H9 (cell line): ENCODE measurements around the gene LAMB4. TPM values are rescaled to one million over a fixed set of nuclear protein-coding genes. Genes with fewer than 3 reads are reported as not detected.

Experiments
- DNase-seq: peaks from one replicate; pipeline ENCODE4 v3.0.0-alpha.2; 2017
- H2AFZ ChIP-seq: one replicate; pipeline ENCODE4 v1.6.1; 2013; ENCODE audit warnings: mild to moderate bottlenecking, low read length, control low read depth, moderate library complexity
- H2AK5ac ChIP-seq: 2 replicates; pipeline ENCODE4 v1.6.1; 2013; ENCODE audit warnings: low read length, control low read depth, mixed read lengths; ENCODE audit not compliant: insufficient read length
- H2BK120ac ChIP-seq: one replicate; pipeline ENCODE4 v1.6.1; 2013; ENCODE audit warnings: low read depth, mild to moderate bottlenecking, low read length, control low read depth, inconsistent platforms; ENCODE audit not compliant: poor library complexity, severe bottlenecking
- H2BK12ac ChIP-seq: 2 replicates; pipeline ENCODE4 v1.6.1; 2013; ENCODE audit warnings: low read length, control low read depth, mixed read lengths, low read depth; ENCODE audit not compliant: insufficient read length
- H2BK15ac ChIP-seq: 2 replicates; pipeline ENCODE4 v1.6.1; 2013; ENCODE audit warnings: low read depth, low read length, control low read depth
- H2BK20ac ChIP-seq: one replicate; pipeline ENCODE4 v1.6.1; 2013; ENCODE audit warnings: low read depth, mild to moderate bottlenecking, low read length, control low read depth, inconsistent platforms; ENCODE audit not compliant: poor library complexity, severe bottlenecking
- H2BK5ac ChIP-seq: 2 replicates; pipeline ENCODE4 v1.6.1; 2013; ENCODE audit warnings: low read length, control low read depth, mixed read lengths; ENCODE audit not compliant: insufficient read length
- H3K14ac ChIP-seq: 2 replicates; pipeline ENCODE4 v1.6.1; 2013; ENCODE audit warnings: low read length, control low read depth; ENCODE audit not compliant: insufficient read depth
- H3K18ac ChIP-seq: 2 replicates; pipeline ENCODE4 v1.6.1; 2013; ENCODE audit warnings: low read depth, mild to moderate bottlenecking, mixed read lengths, low read length, control low read depth; ENCODE audit not compliant: insufficient read length
- H3K23ac ChIP-seq: 2 replicates; pipeline ENCODE4 v1.6.1; 2013; ENCODE audit warnings: low read length, control low read depth, mixed read lengths, low read depth; ENCODE audit not compliant: insufficient read length
- H3K23me2 ChIP-seq: 2 replicates; pipeline ENCODE4 v1.6.1; 2013; ENCODE audit warnings: low read depth, mild to moderate bottlenecking, mixed read lengths, low read length, control low read depth; ENCODE audit not compliant: insufficient read length, poor library complexity, severe bottlenecking
- H3K27ac ChIP-seq: 2 replicates; pipeline ENCODE4 v1.5.1; 2013; ENCODE audit warnings: low read length, control low read depth, mixed read lengths, low read depth; ENCODE audit not compliant: insufficient read length
- H3K27me3 ChIP-seq: 2 replicates; pipeline ENCODE4 v1.6.1; 2013; ENCODE audit warnings: low read length, control low read depth, inconsistent platforms; ENCODE audit not compliant: insufficient read depth
- H3K4ac ChIP-seq: 2 replicates; pipeline ENCODE4 v1.6.1; 2013; ENCODE audit warnings: low read depth, mild to moderate bottlenecking, control low read depth, inconsistent platforms, low read length, moderate library complexity
- H3K4me1 ChIP-seq: 2 replicates; pipeline ENCODE4 v1.6.1; 2013; ENCODE audit warnings: low read length, control low read depth, inconsistent platforms; ENCODE audit not compliant: insufficient read depth
- H3K4me2 ChIP-seq: 2 replicates; pipeline ENCODE4 v1.6.1; 2013; ENCODE audit warnings: low read length, control low read depth, mixed read lengths; ENCODE audit not compliant: insufficient read length, insufficient read depth
- H3K56ac ChIP-seq: 2 replicates; pipeline ENCODE4 v1.6.1; 2013; ENCODE audit warnings: low read depth, mild to moderate bottlenecking, mixed read lengths, low read length, control low read depth; ENCODE audit not compliant: insufficient read length
- H3K79me1 ChIP-seq: 2 replicates; pipeline ENCODE4 v1.6.1; 2013; ENCODE audit warnings: low read depth, mild to moderate bottlenecking, moderate library complexity, low read length, control low read depth, inconsistent platforms; ENCODE audit not compliant: insufficient read depth, poor library complexity, severe bottlenecking
- H3K79me2 ChIP-seq: 2 replicates; pipeline ENCODE4 v1.6.1; 2013; ENCODE audit warnings: low read length, control low read depth, inconsistent platforms; ENCODE audit not compliant: insufficient read depth
- H3K9ac ChIP-seq: 2 replicates; pipeline ENCODE4 v1.6.1; 2013; ENCODE audit warnings: low read length, control low read depth, mixed read lengths; ENCODE audit not compliant: insufficient read length; ENCODE audit errors: extremely low read depth
- H3K9me3 ChIP-seq: one replicate; pipeline ENCODE4 v1.6.1; 2013; ENCODE audit warnings: low read depth, low read length, inconsistent platforms; ENCODE audit not compliant: control insufficient read depth
- H3T11ph ChIP-seq: one replicate; pipeline ENCODE4 v1.6.1; 2013; ENCODE audit warnings: mild to moderate bottlenecking, low read length, control low read depth, inconsistent platforms
- H4K20me1 ChIP-seq: one replicate; pipeline ENCODE4 v1.6.1; 2013; ENCODE audit not compliant: control insufficient read depth, insufficient read length, insufficient read depth
- H4K5ac ChIP-seq: 2 replicates; pipeline ENCODE4 v1.6.1; 2013; ENCODE audit warnings: low read depth, mild to moderate bottlenecking, mixed read lengths, low read length, control low read depth; ENCODE audit not compliant: insufficient read length
- H4K8ac ChIP-seq: replicated peaks from 2 replicates; pipeline ENCODE4 v1.6.1; 2013; ENCODE audit warnings: low read length, control low read depth, mixed read lengths, low read depth; ENCODE audit not compliant: insufficient read length
- H4K91ac ChIP-seq: 2 replicates; pipeline ENCODE4 v1.6.1; 2013; ENCODE audit warnings: low read depth, mild to moderate bottlenecking, moderate library complexity, mixed read lengths, low read length, control low read depth; ENCODE audit not compliant: insufficient read length
- H3K27ac Mint-ChIP-seq, 3 experiments: 2 replicates in 2 of 3; 3 replicates in 1 of 3; pipeline ENCODE4 v1.8.0; 2020 to 2021; ENCODE audit warnings: mixed read lengths in 3 of 3, mild to moderate bottlenecking in 1 of 3, moderate library complexity in 1 of 3
- H3K27me3 Mint-ChIP-seq: 2 replicates; pipeline ENCODE4 v1.8.0; 2021; ENCODE audit warnings: low read depth, mild to moderate bottlenecking, moderate library complexity, mixed read lengths
- H3K36me3 Mint-ChIP-seq, 3 experiments: 2 replicates in 2 of 3; 3 replicates in 1 of 3; pipeline ENCODE4 v1.8.0; 2020 to 2021; ENCODE audit warnings: low read depth in 3 of 3, mixed read lengths in 3 of 3; ENCODE audit not compliant: insufficient read depth in 1 of 3
- H3K4me1 Mint-ChIP-seq, 2 experiments: 2 replicates each; pipeline ENCODE4 v1.8.0; 2020; ENCODE audit warnings: mixed read lengths in 2 of 2
- H3K4me3 Mint-ChIP-seq, 2 experiments: 2 replicates in 1 of 2; 3 replicates in 1 of 2; pipeline ENCODE4 v1.8.0; 2020 to 2021; ENCODE audit warnings: mild to moderate bottlenecking in 2 of 2, mixed read lengths in 2 of 2, moderate library complexity in 1 of 2
- H3K9me3 Mint-ChIP-seq, 2 experiments: 2 replicates in 1 of 2; 3 replicates in 1 of 2; pipeline ENCODE4 v1.8.0; 2020; ENCODE audit warnings: mild to moderate bottlenecking in 2 of 2, mixed read lengths in 2 of 2, moderate library complexity in 1 of 2
- WGBS: extraction: QIAGEN DNeasy Blood & Tissue Kit; methylation state at CpG from one replicate; pipeline ENCODE4 v1.1.7; 2013; ENCODE audit warnings: missing lambda C conversion rate, low lambda C conversion rate, mixed read lengths; ENCODE audit not compliant: insufficient read length; ENCODE audit errors: extremely low coverage; 5-methylcytosine and 5-hydroxymethylcytosine counted together
- total RNA-seq: library from RNA; stranded (reverse); gene quantifications from 2 replicates; pipeline ENCODE4 v1.2.1, GENCODE V29; 2021
- TF ChIP-seq, protein P1 (sequence below): fragments of 200-600 bp; sonication (generic); conservative IDR thresholded peaks from 3 replicates; pipeline ENCODE4 v1.8.0; 2021; ENCODE audit warnings: antibody characterized with exemption, mild to moderate bottlenecking

The LAMB4 gene
- total RNA-seq, 1 experiment from 2014 or later, result not detected

GRCh38 chr7:108029034-108029433 lies 101.1 kb downstream of the LAMB4 start:
- Histone ChIP-seq H3K27ac (no peak overlapping the region), H4K20me1 (no peaks in the 10 kb centered on the region), H2BK20ac (no peak overlapping the region), H3K23ac (no peak overlapping the region), H3K18ac (no peak overlapping the region), H2BK12ac (no peak overlapping the region), H2BK120ac (no peak overlapping the region), H4K8ac (no peak overlapping the region), H2AFZ (no peak overlapping the region), H4K91ac (no peak overlapping the region), H3K4ac (no peak overlapping the region), H3T11ph (no peak overlapping the region), H3K79me2 (no peaks in the 10 kb centered on the region), H2BK5ac (no peak overlapping the region), H2BK15ac (no peak overlapping the region), H3K14ac (no peak overlapping the region), H3K9me3 (no peaks in the 10 kb centered on the region), H2AK5ac (no peak overlapping the region), H3K27me3 (no peaks in the 10 kb centered on the region), H3K56ac (no peak overlapping the region), H3K9ac (no peak overlapping the region), H3K4me2 (no peak overlapping the region), H3K23me2 (no peaks in the 10 kb centered on the region), H3K79me1 (no peaks in the 10 kb centered on the region), H4K5ac (no peak overlapping the region), H3K4me1 (no peaks in the 10 kb centered on the region; the same call in 1 of the 2 replicates)
- Mint-ChIP-seq H3K4me1 (peaks cover 4 to 19% of the 10 kb centered on the region in 2 experiments), H3K27ac (no peak overlapping the region), H3K27me3 (peaks cover 6% of the 10 kb centered on the region), H3K9me3 (no peaks in the 10 kb centered on the region), H3K4me3 (no peak overlapping the region), H3K36me3 (no peaks in the 10 kb centered on the region)
- no peak for DNase-seq
- TF ChIP-seq, protein P1, sequence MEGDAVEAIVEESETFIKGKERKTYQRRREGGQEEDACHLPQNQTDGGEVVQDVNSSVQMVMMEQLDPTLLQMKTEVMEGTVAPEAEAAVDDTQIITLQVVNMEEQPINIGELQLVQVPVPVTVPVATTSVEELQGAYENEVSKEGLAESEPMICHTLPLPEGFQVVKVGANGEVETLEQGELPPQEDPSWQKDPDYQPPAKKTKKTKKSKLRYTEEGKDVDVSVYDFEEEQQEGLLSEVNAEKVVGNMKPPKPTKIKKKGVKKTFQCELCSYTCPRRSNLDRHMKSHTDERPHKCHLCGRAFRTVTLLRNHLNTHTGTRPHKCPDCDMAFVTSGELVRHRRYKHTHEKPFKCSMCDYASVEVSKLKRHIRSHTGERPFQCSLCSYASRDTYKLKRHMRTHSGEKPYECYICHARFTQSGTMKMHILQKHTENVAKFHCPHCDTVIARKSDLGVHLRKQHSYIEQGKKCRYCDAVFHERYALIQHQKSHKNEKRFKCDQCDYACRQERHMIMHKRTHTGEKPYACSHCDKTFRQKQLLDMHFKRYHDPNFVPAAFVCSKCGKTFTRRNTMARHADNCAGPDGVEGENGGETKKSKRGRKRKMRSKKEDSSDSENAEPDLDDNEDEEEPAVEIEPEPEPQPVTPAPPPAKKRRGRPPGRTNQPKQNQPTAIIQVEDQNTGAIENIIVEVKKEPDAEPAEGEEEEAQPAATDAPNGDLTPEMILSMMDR, result no peak
- no CpG with 5 or more reads among the region's 3 CpGs for WGBS
